NT2/D1 (cell line): Measurements from ENCODE around the gene AGRN.

Source experiments
- SUZ12 ChIP-seq: IDR thresholded peaks from 2 replicates; pipeline ENCODE4 v1.6.1; 2011; ENCODE audit not compliant: insufficient read length, insufficient read depth; ENCODE audit errors: extremely low read depth
- YY1 ChIP-seq: IDR thresholded peaks from 2 replicates; pipeline ENCODE4 v1.6.1; 2011; ENCODE audit not compliant: insufficient read length, insufficient read depth
- ZNF274 ChIP-seq: IDR thresholded peaks from 2 replicates; pipeline ENCODE4 v1.6.1; 2011; ENCODE audit warnings: mild to moderate bottlenecking, low read depth, low read length

DNA sequence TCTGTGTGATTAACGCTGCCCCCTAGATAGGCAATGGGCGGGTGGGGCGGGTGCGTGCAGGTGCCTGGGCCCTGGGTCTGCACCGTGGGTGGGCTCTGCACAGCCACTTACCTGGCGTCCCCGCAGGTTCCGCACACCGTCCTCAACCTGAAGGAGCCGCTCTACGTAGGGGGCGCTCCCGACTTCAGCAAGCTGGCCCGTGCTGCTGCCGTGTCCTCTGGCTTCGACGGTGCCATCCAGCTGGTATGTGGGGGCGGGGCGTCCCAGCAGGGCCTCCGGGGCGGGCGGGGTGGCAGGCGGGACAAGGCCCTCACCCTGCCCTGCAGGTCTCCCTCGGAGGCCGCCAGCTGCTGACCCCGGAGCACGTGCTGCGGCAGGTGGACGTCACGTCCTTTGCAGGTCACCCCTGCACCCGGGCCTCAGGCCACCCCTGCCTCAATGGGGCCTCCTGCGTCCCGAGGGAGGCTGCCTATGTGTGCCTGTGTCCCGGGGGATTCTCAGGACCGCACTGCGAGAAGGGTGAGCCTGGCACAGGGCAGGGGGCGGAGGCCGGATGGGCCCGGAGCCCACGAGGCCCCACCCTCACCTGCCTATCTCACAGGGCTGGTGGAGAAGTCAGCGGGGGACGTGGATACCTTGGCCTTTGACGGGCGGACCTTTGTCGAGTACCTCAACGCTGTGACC is 31.3 kb downstream of the AGRN start:
- TF ChIP-seq YY1 (no peak), ZNF274 (no peak), SUZ12 (no peak)
